Measurements from ENCODE around the gene BCOR.

GRCh38 chrX:40060356-40060845 is 37.4 kb downstream of the BCOR start:
- TF ChIP-seq CTCF (IDR thresholded peaks at IDR 0.05; ENCODE audit: control extremely low read depth in 1 of 3, insufficient read depth in 1 of 3, low read depth in 1 of 3, low read length in 3 of 3) (no peak), CREB1 (IDR thresholded peaks at IDR 0.05) (no peak), GTF2F1 (IDR thresholded peaks at IDR 0.05; ENCODE audit: borderline replicate concordance, low read depth, low read length) (no peak), TAF1 (IDR thresholded peaks at IDR 0.05; ENCODE audit: low read depth, low read length) (no peak), EZH2 (IDR thresholded peaks at IDR 0.05; ENCODE audit: low read depth, low read length, severe bottlenecking) (no peak), EGR1 (IDR thresholded peaks at IDR 0.05; ENCODE audit: borderline replicate concordance, low read depth, low read length) (no peak), SP2 (IDR thresholded peaks at IDR 0.05; ENCODE audit: low read length) (no peak), USF2 (IDR thresholded peaks at IDR 0.05; ENCODE audit: low read length) (no peak), BCL11A (IDR thresholded peaks at IDR 0.05; ENCODE audit: low read depth in 2 of 2, low read length in 2 of 2) (no peak), KDM1A (IDR thresholded peaks at IDR 0.05; ENCODE audit: borderline replicate concordance, low read length) (no peak)

Data from H1 (cell line).